GM12878 (cell line): ENCODE measurements around the gene NXPE1.

Experiments
- CBX5 ChIP-seq: sonication (generic); IDR thresholded peaks from 2 replicates; pipeline ENCODE4 v1.6.1; 2016; ENCODE audit warnings: low read depth, moderate library complexity, mild to moderate bottlenecking, inconsistent platforms
- CREB1 ChIP-seq: IDR thresholded peaks from 2 replicates; pipeline ENCODE4 v1.6.1; 2012; ENCODE audit warnings: low read depth, mild to moderate bottlenecking, inconsistent platforms
- CTCF ChIP-seq, 3 experiments: IDR thresholded peaks in 2 of 3; conservative IDR thresholded peaks in 1 of 3; 2 replicates each; pipeline ENCODE4 v1.5.1; 2011; ENCODE audit warnings: low read depth in 3 of 3, low read length in 3 of 3, mild to moderate bottlenecking in 3 of 3, control low read depth in 2 of 3, moderate library complexity in 2 of 3, inconsistent platforms in 1 of 3, mixed read lengths in 1 of 3; ENCODE audit not compliant: control insufficient read depth in 2 of 3, insufficient read depth in 1 of 3; ENCODE audit errors: extremely low read depth in 1 of 3
- HDAC6 ChIP-seq: fragments of 200-600 bp; sonication (generic); IDR thresholded peaks from one replicate; pipeline ENCODE4 v1.8.0; 2017; ENCODE audit warnings: antibody characterized with exemption; ENCODE audit not compliant: unreplicated experiment
- SIN3A ChIP-seq: IDR thresholded peaks from 2 replicates; pipeline ENCODE4 v1.6.1; 2012; ENCODE audit warnings: low read depth, low read length, improper control_type of control experiment
- SIX5 ChIP-seq: IDR thresholded peaks from 2 replicates; pipeline ENCODE4 v1.6.1; 2011; ENCODE audit warnings: mild to moderate bottlenecking, low read depth, low read length, moderate library complexity; ENCODE audit not compliant: severe bottlenecking
- SUPT20H ChIP-seq: IDR thresholded peaks from 2 replicates; pipeline ENCODE4 v1.6.1; 2011; ENCODE audit warnings: low read depth, mild to moderate bottlenecking, low read length, moderate library complexity, borderline replicate concordance; ENCODE audit not compliant: control insufficient read depth
- TAF1 ChIP-seq: IDR thresholded peaks from 2 replicates; pipeline ENCODE4 v1.6.1; 2011; ENCODE audit warnings: mild to moderate bottlenecking, low read depth, low read length, borderline replicate concordance
- TCF12 ChIP-seq: IDR thresholded peaks from 2 replicates; pipeline ENCODE4 v1.6.1; 2011; ENCODE audit warnings: low read depth, mild to moderate bottlenecking, low read length
- TF ChIP-seq, protein P1 (sequence below): IDR thresholded peaks from 2 replicates; pipeline ENCODE4 v1.6.1; 2011; ENCODE audit warnings: low read depth, mild to moderate bottlenecking, low read length, moderate library complexity, borderline replicate concordance; ENCODE audit errors: extremely low read depth

DNA sequence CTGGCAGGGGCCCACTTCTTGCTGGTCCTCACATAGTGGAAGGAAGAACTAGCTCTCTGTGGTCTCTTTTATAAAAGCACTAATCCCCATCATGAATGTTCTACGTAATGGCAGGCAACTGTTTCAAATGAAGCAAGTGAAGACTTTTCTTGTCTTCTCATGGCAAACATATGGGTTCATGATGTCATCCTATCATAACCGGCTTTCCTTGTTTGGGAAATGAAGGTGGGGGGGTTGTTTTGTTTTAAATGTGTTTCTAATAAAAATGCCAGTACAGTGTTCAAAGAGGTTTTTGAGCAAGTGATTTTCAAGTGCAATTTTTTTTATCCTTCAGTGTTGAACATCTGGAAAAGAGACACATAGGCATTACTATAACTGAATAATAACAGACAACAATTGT, 87.0 kb downstream of the NXPE1 start:
- no peak for TF ChIP-seq CTCF (IDR thresholded peaks at IDR 0.05 in 2 of 3, conservative IDR thresholded peaks at IDR 0.05 in 1 of 3; ENCODE audit: control insufficient read depth in 2 of 3, extremely low read depth in 1 of 3, insufficient read depth in 1 of 3, low read depth in 3 of 3, low read length in 3 of 3)
- TF ChIP-seq CBX5, result no peak
- no peak for TF ChIP-seq TAF1
- TF ChIP-seq CREB1, result no peak
- TF ChIP-seq SIN3A, result no peak
- no peak for TF ChIP-seq SIX5
- no peak for TF ChIP-seq SUPT20H
- TF ChIP-seq, protein P1, sequence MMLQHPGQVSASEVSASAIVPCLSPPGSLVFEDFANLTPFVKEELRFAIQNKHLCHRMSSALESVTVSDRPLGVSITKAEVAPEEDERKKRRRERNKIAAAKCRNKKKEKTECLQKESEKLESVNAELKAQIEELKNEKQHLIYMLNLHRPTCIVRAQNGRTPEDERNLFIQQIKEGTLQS, result no peak
- no peak for TF ChIP-seq TCF12
- no peak for TF ChIP-seq HDAC6
